Measurements from ENCODE around the gene GPC6. TPM values are rescaled to one million over a fixed set of nuclear protein-coding genes. Genes with fewer than 3 reads are reported as not detected.

Gene GPC6
- total and polyA plus RNA-seq, 2 donors (not counting 1 experiment from before 2014, with no cell fraction given), result not detected

GRCh38 chr13:93462151-93462550, 235.5 kb downstream of the GPC6 start:
- ChIA-PET POLR2A (no interaction called here), CTCF (no interaction called here)
- Histone ChIP-seq H4K20me1 (ENCODE audit: control insufficient read depth, insufficient read depth, low read length, poor library complexity, severe bottlenecking) (no peaks in the 10 kb centered on the region), H2AFZ (ENCODE audit: insufficient read depth, low read depth, low read length, poor library complexity, severe bottlenecking) (no peak overlapping the region), H3K9me3 (ENCODE audit: control extremely low read depth in 1 of 3, control insufficient read depth in 2 of 3, insufficient read depth in 1 of 3, low read length in 2 of 3) (no peaks in the 10 kb centered on the region), H3K9ac (ENCODE audit: low read length) (no peak overlapping the region), H3K27ac (ENCODE audit: low read length in 2 of 2) (no peak overlapping the region), H3K79me2 (ENCODE audit: control insufficient read depth, insufficient read depth, low read length) (no peaks in the 10 kb centered on the region), H3K27me3 (replicated peaks in 1 of 4; ENCODE audit: control extremely low read depth in 1 of 4, control insufficient read depth in 3 of 4, insufficient read depth in 4 of 4, low read length in 3 of 4) (no peaks in the 10 kb centered on the region), H3K36me3 (replicated peaks in 1 of 2; ENCODE audit: control extremely low read depth in 1 of 2, control insufficient read depth in 1 of 2, extremely low read depth in 1 of 2, insufficient read depth in 2 of 2, low read length in 1 of 2) (no peaks in the 10 kb centered on the region), H3K4me1 (ENCODE audit: control insufficient read depth in 2 of 2, insufficient read depth in 2 of 2, low read length in 2 of 2) (no peaks in the 10 kb centered on the region), H3K4me2 (replicated peaks; ENCODE audit: low read depth, low read length, poor library complexity, severe bottlenecking) (no peak overlapping the region), H3K4me3 (ENCODE audit: control extremely low read depth in 1 of 5, extremely low read depth in 1 of 5, insufficient read depth in 1 of 5, low read depth in 2 of 5, low read length in 4 of 5) (no peak overlapping the region)
- intact Hi-C loops (cut with micrococcal nuclease), result no loop called here
- Mint-ChIP-seq H3K4me1 (no peaks in the 10 kb centered on the region), H3K4me3 (no peak overlapping the region), H3K27me3 (no peaks in the 10 kb centered on the region), H3K9me3 (ENCODE audit: insufficient read depth) (peaks cover 3% of the 10 kb centered on the region), H3K27ac (no peak overlapping the region)
- WGBS (ENCODE audit: insufficient coverage), result 83% methylated on average over 1 of the region's 3 CpGs
- no peak for TF ChIP-seq CTCF (IDR thresholded peaks at IDR 0.05)
- TF ChIP-seq EZH2 (IDR thresholded peaks at IDR 0.05; ENCODE audit: borderline replicate concordance, insufficient read depth, low read depth, low read length, poor library complexity, severe bottlenecking), result no peak
- ATAC-seq (ENCODE audit: low read depth) (no peak), DNase-seq (no peak)

DNA sequence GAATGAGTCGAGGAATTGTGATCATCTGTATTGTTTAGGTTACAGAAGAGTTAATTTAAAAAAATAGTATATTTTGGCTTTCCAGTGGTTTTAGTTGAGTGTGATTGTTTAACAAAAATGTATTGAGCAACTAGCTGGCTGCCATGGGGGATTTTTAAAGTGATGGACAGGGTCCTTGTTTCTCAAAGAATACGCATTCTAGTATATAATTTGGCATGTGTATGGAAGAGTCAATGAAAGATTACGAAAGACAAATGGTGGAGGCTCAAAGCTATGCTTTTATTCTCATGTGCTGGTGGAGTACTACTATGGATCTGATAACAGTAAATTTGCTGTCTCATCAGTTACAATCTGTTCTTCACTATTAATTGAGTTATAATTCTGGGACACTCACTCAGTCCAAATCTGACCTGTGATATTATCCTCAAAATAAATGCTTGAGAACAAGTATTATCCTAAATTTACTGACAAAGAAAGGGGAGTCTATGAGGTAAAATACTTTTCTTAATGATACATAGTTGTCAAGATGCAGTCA, 240.0 kb downstream of the GPC6 start:
- Mint-ChIP-seq H3K27me3 (no peaks in the 10 kb centered on the region), H3K27ac (no peak overlapping the region), H3K4me3 (no peak overlapping the region), H3K9me3 (ENCODE audit: insufficient read depth) (peaks cover 5% of the 10 kb centered on the region), H3K4me1 (no peaks in the 10 kb centered on the region)
- no peak overlapping the region for H3K4me3 ChIP-seq (ENCODE audit: control extremely low read depth in 1 of 5, extremely low read depth in 1 of 5, insufficient read depth in 1 of 5, low read depth in 2 of 5, low read length in 4 of 5)
- H3K27ac ChIP-seq (ENCODE audit: low read length in 2 of 2), result no peak overlapping the region
- H3K4me1 ChIP-seq (ENCODE audit: control insufficient read depth in 2 of 2, insufficient read depth in 2 of 2, low read length in 2 of 2), result no peaks in the 10 kb centered on the region
- H3K9me3 ChIP-seq (ENCODE audit: control extremely low read depth in 1 of 3, control insufficient read depth in 2 of 3, insufficient read depth in 1 of 3, low read length in 2 of 3), result no peaks in the 10 kb centered on the region
- no peaks in the 10 kb centered on the region for H3K27me3 ChIP-seq (replicated peaks in 1 of 4; ENCODE audit: control extremely low read depth in 1 of 4, control insufficient read depth in 3 of 4, insufficient read depth in 4 of 4, low read length in 3 of 4)
- TF ChIP-seq EZH2 (IDR thresholded peaks at IDR 0.05; ENCODE audit: borderline replicate concordance, insufficient read depth, low read depth, low read length, poor library complexity, severe bottlenecking) (no peak), CTCF (IDR thresholded peaks at IDR 0.05) (no peak)
- intact Hi-C loops (cut with micrococcal nuclease), result no loop called here
- H4K20me1 ChIP-seq (ENCODE audit: control insufficient read depth, insufficient read depth, low read length, poor library complexity, severe bottlenecking), result no peaks in the 10 kb centered on the region
- H3K36me3 ChIP-seq (replicated peaks in 1 of 2; ENCODE audit: control extremely low read depth in 1 of 2, control insufficient read depth in 1 of 2, extremely low read depth in 1 of 2, insufficient read depth in 2 of 2, low read length in 1 of 2), result no peaks in the 10 kb centered on the region
- no peaks in the 10 kb centered on the region for H3K79me2 ChIP-seq (ENCODE audit: control insufficient read depth, insufficient read depth, low read length)
- no peak overlapping the region for H3K9ac ChIP-seq (ENCODE audit: low read length)
- no peak for DNase-seq
- ChIA-PET POLR2A (no interaction called here), CTCF (no interaction called here)
- WGBS (ENCODE audit: insufficient coverage), result 88% methylated on average over 2 of the region's 3 CpGs
- no peak for ATAC-seq (ENCODE audit: low read depth)
- no peak overlapping the region for H3K4me2 ChIP-seq (replicated peaks; ENCODE audit: low read depth, low read length, poor library complexity, severe bottlenecking)
- H2AFZ ChIP-seq (ENCODE audit: insufficient read depth, low read depth, low read length, poor library complexity, severe bottlenecking), result no peak overlapping the region

Measured in B cell (primary cell).